HG03064 (cell line): Measurements from ENCODE around the gene DLG2.
"Not testable (repeated sequence)": the region's sequence is repeated elsewhere in the genome, so short reads cannot be mapped to it uniquely, and the experiment has no call there.

Experiments used
- ATAC-seq: cut with Tn5 transposase; IDR thresholded peaks from one replicate; pipeline ENCODE4 v1.9.1; 2021; ENCODE audit warnings: low read depth; ENCODE audit not compliant: unreplicated experiment

Gene DLG2

GRCh38 chr11:83801799-83802198 lies 1825.3 kb downstream of the DLG2 start:
- ATAC-seq, result no peak

GRCh38 chr11:83793310-83793709 lies 1833.8 kb downstream of the DLG2 start:
- no peak for ATAC-seq

GRCh38 chr11:83791557-83791956 lies 1835.6 kb downstream of the DLG2 start:
- no peak for ATAC-seq

GRCh38 chr11:83785942-83786341 lies 1841.2 kb downstream of the DLG2 start:
- no peak for ATAC-seq

GRCh38 chr11:83784419-83784818 lies 1842.7 kb downstream of the DLG2 start:
- no peak for ATAC-seq

- ATAC-seq, result no peak
Observed at GRCh38 chr11:83782329-83782728, 1844.8 kb downstream of the DLG2 start.

GRCh38 chr11:83779876-83780275 lies 1847.3 kb downstream of the DLG2 start:
- ATAC-seq, result no peak

GRCh38 chr11:83778596-83778995 lies 1848.5 kb downstream of the DLG2 start:
- ATAC-seq, result no peak

- ATAC-seq, result no peak
Observed at GRCh38 chr11:83773950-83774880, 1852.9 kb downstream of the DLG2 start.

- no peak for ATAC-seq
Observed at GRCh38 chr11:83768489-83768888, 1858.7 kb downstream of the DLG2 start.

GRCh38 chr11:83766932-83767331 lies 1860.2 kb downstream of the DLG2 start:
- no peak for ATAC-seq

GRCh38 chr11:83764643-83765042 lies 1862.5 kb downstream of the DLG2 start:
- no peak for ATAC-seq

GRCh38 chr11:83760932-83761331 lies 1866.2 kb downstream of the DLG2 start:
- no peak for ATAC-seq

- ATAC-seq, result no peak
Observed at GRCh38 chr11:83759148-83759547, 1868.0 kb downstream of the DLG2 start.

- no peak for ATAC-seq
Observed at GRCh38 chr11:83751041-83751440, 1876.1 kb downstream of the DLG2 start.

- no peak for ATAC-seq
Observed at GRCh38 chr11:83746921-83747585, 1880.1 kb downstream of the DLG2 start.

GRCh38 chr11:83744620-83745192 lies 1882.4 kb downstream of the DLG2 start:
- ATAC-seq, result no peak

- no peak for ATAC-seq
Observed at GRCh38 chr11:83736684-83737083, 1890.5 kb downstream of the DLG2 start.

- ATAC-seq, result no peak
Observed at GRCh38 chr11:83734120-83734519, 1893.0 kb downstream of the DLG2 start.

GRCh38 chr11:83731288-83731687 lies 1895.9 kb downstream of the DLG2 start:
- ATAC-seq, result not testable (repeated sequence)

- no peak for ATAC-seq
Observed at GRCh38 chr11:83728281-83728680, 1898.9 kb downstream of the DLG2 start.
